Liver (tissue), 9 donors: ENCODE measurements around the gene WWOX. TPM values are rescaled to one million over a fixed set of nuclear protein-coding genes. Genes with fewer than 3 reads are reported as not detected.

Experiments used
- DNase-seq: peaks from one replicate; pipeline ENCODE4 v3.0.0-alpha.2; 2017; ENCODE audit warnings: low spot score
- H3K27ac ChIP-seq, 2 donors: one replicate each; pipeline ENCODE4 v1.7.0; 2013; ENCODE audit warnings: inconsistent platforms in 2 of 2, low read length in 2 of 2, control low read depth in 1 of 2, low read depth in 1 of 2, mild to moderate bottlenecking in 1 of 2
- H3K27me3 ChIP-seq, 4 donors: one replicate each; pipeline versions ENCODE4 v1.6.1 to v1.7.0; 2013; ENCODE audit warnings: low read length in 3 of 4, inconsistent platforms in 1 of 4, mild to moderate bottlenecking in 1 of 4, moderate library complexity in 1 of 4; ENCODE audit not compliant: control insufficient read depth in 4 of 4, insufficient read depth in 4 of 4
- H3K36me3 ChIP-seq, 4 donors: one replicate each; pipeline versions ENCODE4 v1.6.1 to v1.7.0; 2013; ENCODE audit warnings: low read length in 3 of 4, mild to moderate bottlenecking in 3 of 4, low read depth in 1 of 4, moderate library complexity in 1 of 4; ENCODE audit not compliant: control insufficient read depth in 4 of 4, insufficient read depth in 3 of 4
- H3K4me1 ChIP-seq, 4 donors: one replicate each; pipeline versions ENCODE4 v1.6.1 to v1.7.0; 2013; ENCODE audit warnings: low read length in 3 of 4, mild to moderate bottlenecking in 3 of 4, moderate library complexity in 1 of 4; ENCODE audit not compliant: control insufficient read depth in 4 of 4, insufficient read depth in 4 of 4
- H3K4me3 ChIP-seq, 3 donors: one replicate each; pipeline versions ENCODE4 v1.6.1 to v1.7.0; 2013; ENCODE audit warnings: low read length in 3 of 3, control low read depth in 1 of 3, low read depth in 1 of 3, mild to moderate bottlenecking in 1 of 3
- H3K9ac ChIP-seq, 2 donors: one replicate each; pipeline ENCODE4 v1.7.0; 2013; ENCODE audit warnings: low read length in 2 of 2, mild to moderate bottlenecking in 2 of 2, moderate library complexity in 2 of 2, control low read depth in 1 of 2, low read depth in 1 of 2
- H3K9me3 ChIP-seq, 4 donors: one replicate each; pipeline versions ENCODE4 v1.6.1 to v1.7.0; 2013; ENCODE audit warnings: low read length in 3 of 4; ENCODE audit not compliant: control insufficient read depth in 4 of 4
- ATF3 ChIP-seq: IDR thresholded peaks from 2 replicates; pipeline ENCODE4 v1.6.1; 2016; ENCODE audit warnings: antibody characterized with exemption
- EGR1 ChIP-seq, 2 donors: IDR thresholded peaks; 2 replicates each; pipeline ENCODE4 v1.6.1; 2016 to 2018; ENCODE audit warnings: antibody characterized with exemption in 2 of 2, low read depth in 2 of 2
- FOXA2 ChIP-seq: IDR thresholded peaks from 2 replicates; pipeline ENCODE4 v1.6.1; 2016; ENCODE audit warnings: antibody characterized with exemption
- GABPA ChIP-seq, 2 donors: IDR thresholded peaks in 1 of 2; conservative IDR thresholded peaks in 1 of 2; 2 replicates each; pipeline ENCODE4 v1.6.1; 2016; ENCODE audit warnings: antibody characterized with exemption in 2 of 2, mild to moderate bottlenecking in 1 of 2, moderate library complexity in 1 of 2
- HNF4A ChIP-seq, 2 donors: conservative IDR thresholded peaks; 2 replicates each; pipeline ENCODE4 v1.6.1; 2016; ENCODE audit warnings: antibody characterized with exemption in 2 of 2, mild to moderate bottlenecking in 2 of 2
- JUND ChIP-seq, 2 donors: IDR thresholded peaks; 2 replicates each; pipeline ENCODE4 v1.6.1; 2016; ENCODE audit warnings: antibody characterized with exemption in 2 of 2
- NR2F2 ChIP-seq: IDR thresholded peaks from 2 replicates; pipeline ENCODE4 v1.6.1; 2016; ENCODE audit warnings: antibody characterized with exemption
- RAD21 ChIP-seq, 2 donors: IDR thresholded peaks; 2 replicates each; pipeline ENCODE4 v1.6.1; 2016; ENCODE audit warnings: antibody characterized with exemption in 2 of 2, mild to moderate bottlenecking in 2 of 2
- SP1 ChIP-seq: IDR thresholded peaks from 2 replicates; pipeline ENCODE4 v1.6.1; 2018; ENCODE audit warnings: antibody characterized with exemption, mild to moderate bottlenecking
- TAF1 ChIP-seq: conservative IDR thresholded peaks from 2 replicates; pipeline ENCODE4 v1.6.1; 2016; ENCODE audit warnings: antibody characterized with exemption, mild to moderate bottlenecking
- YY1 ChIP-seq: IDR thresholded peaks from 2 replicates; pipeline ENCODE4 v1.6.1; 2016; ENCODE audit warnings: antibody characterized with exemption, mild to moderate bottlenecking
- WGBS: extraction: QIAGEN DNeasy Blood & Tissue Kit; methylation state at CpG from one replicate; pipeline ENCODE4 v1.1.7; 2013; 5-methylcytosine and 5-hydroxymethylcytosine counted together
- polyA plus RNA-seq, 2 donors: library from polyadenylated mRNA; stranded (reverse) in 1 of 2; unstranded in 1 of 2; fragments of 200-250 nt in 1 of 2; fragments of >200 nt in 1 of 2; fragmentation: Nextera tagmentation in 1 of 2; extraction: Ambion mirVana in 1 of 2; gene quantifications; one replicate each; pipeline versions ENCODE4 v1.2.1 to v1.2.3, GENCODE V29; 2013 to 2015
- total RNA-seq, 2 donors: library from RNA; depleted of rRNA; stranded (reverse); fragments of >200 nt; gene quantifications; one replicate each; pipeline ENCODE4 v1.2.3, GENCODE V29; 2014
- TF ChIP-seq, protein P1 (sequence below): IDR thresholded peaks from 2 replicates; pipeline ENCODE4 v1.6.1; 2016; ENCODE audit warnings: antibody characterized with exemption, mild to moderate bottlenecking
- TF ChIP-seq, protein P2 (sequence below): IDR thresholded peaks from 2 replicates; pipeline ENCODE4 v1.6.1; 2016; ENCODE audit warnings: antibody characterized with exemption
- TF ChIP-seq, protein P3 (sequence below): fragments of 150-350 bp; IDR thresholded peaks from 2 replicates; pipeline ENCODE4 v1.5.1; 2017; ENCODE audit warnings: improper control_type of control experiment, low read depth, low read length; ENCODE audit not compliant: missing input control
- TF ChIP-seq, protein P4 (sequence below): IDR thresholded peaks from 2 replicates; pipeline ENCODE4 v1.6.1; 2016; ENCODE audit warnings: antibody characterized with exemption
- donor health status: healthy.
- donor health status: healthy.
- donor health status: healthy.
- donor health status: healthy.
- donor health status: healthy.

The WWOX gene
- total and polyA plus RNA-seq, 4 donors = 9.8 to 46.0 (median 15.3) TPM

DNA sequence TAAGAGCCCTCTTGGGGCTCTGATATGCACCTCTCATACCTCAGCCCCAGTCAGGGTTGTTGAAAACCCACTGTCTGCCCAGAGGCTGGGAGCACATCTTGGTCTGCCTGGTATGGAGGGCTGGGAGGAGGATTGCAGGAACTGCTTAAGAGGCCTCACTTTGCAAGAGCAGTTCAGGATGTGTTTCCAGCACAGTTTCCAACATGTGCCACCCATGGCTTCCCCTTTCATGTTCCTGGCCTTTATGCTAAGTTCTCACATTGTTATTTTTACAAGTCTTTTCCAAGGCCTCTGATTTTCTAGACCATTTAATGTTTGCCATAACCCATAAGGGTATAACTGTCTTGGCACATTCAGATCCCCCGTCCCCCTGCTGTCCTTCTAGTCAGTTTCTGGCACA, 155.4 kb downstream of the WWOX start:
- no peak overlapping the region for H3K27ac ChIP-seq
- TF ChIP-seq NR2F2 (no peak), SP1 (no peak)
- no peak overlapping the region for H3K4me3 ChIP-seq
- H3K4me1 ChIP-seq = peaks cover 7 to 28% (median 17%) of the 10 kb centered on the region in 4 donors
- H3K9me3 ChIP-seq = no peaks in the 10 kb centered on the region
- no peak overlapping the region for H3K9ac ChIP-seq
- no peaks in the 10 kb centered on the region for H3K36me3 ChIP-seq
- WGBS = 97% methylated on average over 1 of the region's 1 CpG
- H3K27me3 ChIP-seq = no peaks in the 10 kb centered on the region
- DNase-seq = no peak

- 93% methylated on average over 7 of the region's 7 CpGs for WGBS
- TF ChIP-seq JUND (IDR thresholded peaks at IDR 0.05) (no peak), GABPA (IDR thresholded peaks at IDR 0.05 in 1 of 2, conservative IDR thresholded peaks at IDR 0.05 in 1 of 2) (no peak), ATF3 (no peak), RAD21 (IDR thresholded peaks at IDR 0.05) (no peak), TAF1 (no peak), SP1 (no peak), YY1 (no peak), FOXA2 (no peak), EGR1 (IDR thresholded peaks at IDR 0.05; ENCODE audit: low read depth in 2 of 2) (no peak), HNF4A (conservative IDR thresholded peaks at IDR 0.05) (no peak), NR2F2 (no peak)
- TF ChIP-seq, protein P1, sequence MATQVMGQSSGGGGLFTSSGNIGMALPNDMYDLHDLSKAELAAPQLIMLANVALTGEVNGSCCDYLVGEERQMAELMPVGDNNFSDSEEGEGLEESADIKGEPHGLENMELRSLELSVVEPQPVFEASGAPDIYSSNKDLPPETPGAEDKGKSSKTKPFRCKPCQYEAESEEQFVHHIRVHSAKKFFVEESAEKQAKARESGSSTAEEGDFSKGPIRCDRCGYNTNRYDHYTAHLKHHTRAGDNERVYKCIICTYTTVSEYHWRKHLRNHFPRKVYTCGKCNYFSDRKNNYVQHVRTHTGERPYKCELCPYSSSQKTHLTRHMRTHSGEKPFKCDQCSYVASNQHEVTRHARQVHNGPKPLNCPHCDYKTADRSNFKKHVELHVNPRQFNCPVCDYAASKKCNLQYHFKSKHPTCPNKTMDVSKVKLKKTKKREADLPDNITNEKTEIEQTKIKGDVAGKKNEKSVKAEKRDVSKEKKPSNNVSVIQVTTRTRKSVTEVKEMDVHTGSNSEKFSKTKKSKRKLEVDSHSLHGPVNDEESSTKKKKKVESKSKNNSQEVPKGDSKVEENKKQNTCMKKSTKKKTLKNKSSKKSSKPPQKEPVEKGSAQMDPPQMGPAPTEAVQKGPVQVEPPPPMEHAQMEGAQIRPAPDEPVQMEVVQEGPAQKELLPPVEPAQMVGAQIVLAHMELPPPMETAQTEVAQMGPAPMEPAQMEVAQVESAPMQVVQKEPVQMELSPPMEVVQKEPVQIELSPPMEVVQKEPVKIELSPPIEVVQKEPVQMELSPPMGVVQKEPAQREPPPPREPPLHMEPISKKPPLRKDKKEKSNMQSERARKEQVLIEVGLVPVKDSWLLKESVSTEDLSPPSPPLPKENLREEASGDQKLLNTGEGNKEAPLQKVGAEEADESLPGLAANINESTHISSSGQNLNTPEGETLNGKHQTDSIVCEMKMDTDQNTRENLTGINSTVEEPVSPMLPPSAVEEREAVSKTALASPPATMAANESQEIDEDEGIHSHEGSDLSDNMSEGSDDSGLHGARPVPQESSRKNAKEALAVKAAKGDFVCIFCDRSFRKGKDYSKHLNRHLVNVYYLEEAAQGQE = no peak
- TF ChIP-seq, protein P2, sequence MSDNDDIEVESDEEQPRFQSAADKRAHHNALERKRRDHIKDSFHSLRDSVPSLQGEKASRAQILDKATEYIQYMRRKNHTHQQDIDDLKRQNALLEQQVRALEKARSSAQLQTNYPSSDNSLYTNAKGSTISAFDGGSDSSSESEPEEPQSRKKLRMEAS = no peak
- TF ChIP-seq, protein P3, sequence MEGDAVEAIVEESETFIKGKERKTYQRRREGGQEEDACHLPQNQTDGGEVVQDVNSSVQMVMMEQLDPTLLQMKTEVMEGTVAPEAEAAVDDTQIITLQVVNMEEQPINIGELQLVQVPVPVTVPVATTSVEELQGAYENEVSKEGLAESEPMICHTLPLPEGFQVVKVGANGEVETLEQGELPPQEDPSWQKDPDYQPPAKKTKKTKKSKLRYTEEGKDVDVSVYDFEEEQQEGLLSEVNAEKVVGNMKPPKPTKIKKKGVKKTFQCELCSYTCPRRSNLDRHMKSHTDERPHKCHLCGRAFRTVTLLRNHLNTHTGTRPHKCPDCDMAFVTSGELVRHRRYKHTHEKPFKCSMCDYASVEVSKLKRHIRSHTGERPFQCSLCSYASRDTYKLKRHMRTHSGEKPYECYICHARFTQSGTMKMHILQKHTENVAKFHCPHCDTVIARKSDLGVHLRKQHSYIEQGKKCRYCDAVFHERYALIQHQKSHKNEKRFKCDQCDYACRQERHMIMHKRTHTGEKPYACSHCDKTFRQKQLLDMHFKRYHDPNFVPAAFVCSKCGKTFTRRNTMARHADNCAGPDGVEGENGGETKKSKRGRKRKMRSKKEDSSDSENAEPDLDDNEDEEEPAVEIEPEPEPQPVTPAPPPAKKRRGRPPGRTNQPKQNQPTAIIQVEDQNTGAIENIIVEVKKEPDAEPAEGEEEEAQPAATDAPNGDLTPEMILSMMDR = no peak
- TF ChIP-seq, protein P4, sequence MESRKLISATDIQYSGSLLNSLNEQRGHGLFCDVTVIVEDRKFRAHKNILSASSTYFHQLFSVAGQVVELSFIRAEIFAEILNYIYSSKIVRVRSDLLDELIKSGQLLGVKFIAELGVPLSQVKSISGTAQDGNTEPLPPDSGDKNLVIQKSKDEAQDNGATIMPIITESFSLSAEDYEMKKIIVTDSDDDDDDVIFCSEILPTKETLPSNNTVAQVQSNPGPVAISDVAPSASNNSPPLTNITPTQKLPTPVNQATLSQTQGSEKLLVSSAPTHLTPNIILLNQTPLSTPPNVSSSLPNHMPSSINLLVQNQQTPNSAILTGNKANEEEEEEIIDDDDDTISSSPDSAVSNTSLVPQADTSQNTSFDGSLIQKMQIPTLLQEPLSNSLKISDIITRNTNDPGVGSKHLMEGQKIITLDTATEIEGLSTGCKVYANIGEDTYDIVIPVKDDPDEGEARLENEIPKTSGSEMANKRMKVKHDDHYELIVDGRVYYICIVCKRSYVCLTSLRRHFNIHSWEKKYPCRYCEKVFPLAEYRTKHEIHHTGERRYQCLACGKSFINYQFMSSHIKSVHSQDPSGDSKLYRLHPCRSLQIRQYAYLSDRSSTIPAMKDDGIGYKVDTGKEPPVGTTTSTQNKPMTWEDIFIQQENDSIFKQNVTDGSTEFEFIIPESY = no peak
- no peak overlapping the region for H3K9ac ChIP-seq
- no peak overlapping the region for H3K4me3 ChIP-seq
- H3K36me3 ChIP-seq = no peaks in the 10 kb centered on the region
- peaks cover 5 to 21% (median 11%) of the 10 kb centered on the region in 4 donors for H3K4me1 ChIP-seq
- no peak overlapping the region for H3K27ac ChIP-seq
- DNase-seq = no peak
- no peaks in the 10 kb centered on the region for H3K27me3 ChIP-seq
- H3K9me3 ChIP-seq = no peaks in the 10 kb centered on the region
These were observed 157.4 kb downstream of the WWOX start for GRCh38 chr16:78256686-78257375.
